GM12878 (cell line): ENCODE measurements around the gene BCAS3. TPM values are rescaled to one million over a fixed set of nuclear protein-coding genes. Genes with fewer than 3 reads are reported as not detected.

Experiments used
- ATAC-seq: fragments of 200-7000 bp; cut with Tn5 transposase; 3 replicates; pipeline ENCODE4 v1.9.1; 2020; ENCODE audit warnings: mild to moderate bottlenecking, moderate library complexity
- BruUV-seq: library from RNA; stranded (reverse); fragments of 400-500 nt; replicated peaks from 2 replicates; lab custom pipeline; 2021; lab: Mats Ljungman, UMichigan
- CTCF ChIA-PET: fragments of 300-600 bp; sonication (Branson Sonifier 250); formaldehyde crosslinking; extraction: SDS; loops from one replicate; lab custom pipeline; 2021; ENCODE audit warnings: inconsistent platforms; lab: Yijun Ruan, JAX
- POLR2A ChIA-PET: fragments of 350-600 bp; formaldehyde crosslinking; extraction: SDS; loops from one replicate; lab custom pipeline; 2021; ENCODE audit warnings: inconsistent platforms; lab: Charles Lee
- RAD21 ChIA-PET: fragments of 300-600 bp; sonication (Branson Sonifier 250); formaldehyde crosslinking; loops from one replicate; lab custom pipeline; 2023; ENCODE audit warnings: antibody characterized with exemption; ENCODE audit not compliant: unreplicated experiment; lab: Charles Lee
- SMC1A ChIA-PET: fragments of 300-600 bp; sonication (Branson Sonifier 250); formaldehyde crosslinking; loops from one replicate; lab custom pipeline; 2023; ENCODE audit not compliant: unreplicated experiment, uncharacterized antibody; lab: Charles Lee
- DNase-seq: peaks from one replicate; pipeline ENCODE4 v3.0.0-alpha.2; 2011; ENCODE audit warnings: low read depth, low spot score
- FAIRE-seq: peaks from 3 replicates; lab custom pipeline; 2011; peaks lifted over from hg19 to GRCh38; lab: Jason Lieb, UNC
- H2AFZ ChIP-seq: 2 replicates; pipeline ENCODE4 v1.6.0; 2011; ENCODE audit warnings: low read depth, low read length, control low read depth; ENCODE audit not compliant: control insufficient read depth
- H3K27ac ChIP-seq: 2 replicates; pipeline ENCODE4 v1.5.1; 2011; ENCODE audit warnings: control low read depth; ENCODE audit not compliant: control insufficient read depth, insufficient read depth
- H3K27me3 ChIP-seq, 2 experiments: replicated peaks in 1 of 2; 2 replicates each; pipeline versions ENCODE4 v1.6.0 to v1.6.1; 2011; ENCODE audit warnings: low read length in 1 of 2; ENCODE audit not compliant: control insufficient read depth in 2 of 2, insufficient read depth in 2 of 2
- H3K36me3 ChIP-seq, 2 experiments: 2 replicates each; pipeline ENCODE4 v1.5.1; 2011; ENCODE audit warnings: low read length in 1 of 2; ENCODE audit not compliant: control insufficient read depth in 2 of 2, insufficient read depth in 2 of 2
- H3K4me1 ChIP-seq: 2 replicates; pipeline ENCODE4 v1.6.1; 2011; ENCODE audit warnings: mild to moderate bottlenecking, low read length, moderate library complexity, mixed read lengths; ENCODE audit not compliant: control insufficient read depth, insufficient read depth
- H3K4me2 ChIP-seq: 2 replicates; pipeline ENCODE4 v1.6.0; 2011; ENCODE audit warnings: control low read depth; ENCODE audit not compliant: control insufficient read depth, insufficient read depth
- H3K4me3 ChIP-seq: fragments of 200-600 bp; sonication (generic); 2 replicates; pipeline ENCODE4 v1.5.1; 2016
- H3K79me2 ChIP-seq: 2 replicates; pipeline ENCODE4 v1.6.0; 2011; ENCODE audit warnings: low read length; ENCODE audit not compliant: control insufficient read depth, insufficient read depth
- H3K9ac ChIP-seq: 2 replicates; pipeline ENCODE4 v1.8.0; 2011; ENCODE audit warnings: low read length, control low read depth, mixed read lengths; ENCODE audit not compliant: control insufficient read depth, insufficient read depth
- H3K9me3 ChIP-seq: replicated peaks from 3 replicates; pipeline ENCODE4 v1.5.1; 2011; ENCODE audit warnings: mild to moderate bottlenecking, low read length; ENCODE audit not compliant: control insufficient read depth, insufficient read depth
- H4K20me1 ChIP-seq: 2 replicates; pipeline ENCODE4 v1.6.0; 2011; ENCODE audit not compliant: control insufficient read depth, insufficient read depth
- IKZF2 ChIP-seq, 2 experiments: fragments of 450-650 bp; IDR thresholded peaks; 2 replicates each; pipeline ENCODE4 v1.6.1; 2017; ENCODE audit warnings: mild to moderate bottlenecking in 2 of 2, moderate library complexity in 2 of 2
- NFXL1 ChIP-seq: fragments of 450-650 bp; IDR thresholded peaks from 2 replicates; pipeline ENCODE4 v1.6.1; 2017; ENCODE audit warnings: antibody characterized with exemption, mild to moderate bottlenecking, borderline replicate concordance
- TCF12 ChIP-seq: IDR thresholded peaks from 2 replicates; pipeline ENCODE4 v1.6.1; 2011; ENCODE audit warnings: low read depth, mild to moderate bottlenecking, low read length
- USF2 ChIP-seq: IDR thresholded peaks from 2 replicates; pipeline ENCODE4 v1.6.1; 2011; ENCODE audit warnings: low read depth, low read length, improper control_type of control experiment, borderline replicate concordance
- ZBTB4 ChIP-seq: fragments of 450-650 bp; formaldehyde crosslinking; IDR thresholded peaks from 2 replicates; pipeline ENCODE4 v1.4.0; 2022; ENCODE audit warnings: mild to moderate bottlenecking, moderate library complexity
- WGBS: methylation state at CpG from one replicate; pipeline ENCODE4 v1.1.6; 2016; ENCODE audit warnings: low lambda C conversion rate; ENCODE audit not compliant: insufficient replicate concordance, insufficient coverage; ENCODE audit errors: missing lambda C conversion rate; 5-methylcytosine and 5-hydroxymethylcytosine counted together
- in situ Hi-C: fragments of 300-500 bp; cut with MboI; formaldehyde crosslinking; loops from 9 replicates; pipeline ENCODE4 v1.14.3; 2018; ENCODE audit warnings: mixed read lengths
- intact Hi-C: fragments of 100-400 bp; cut with micrococcal nuclease; formaldehyde crosslinking; loops from one replicate; pipeline ENCODE4 v1.14.2; 2022; ENCODE audit not compliant: unreplicated experiment
- polyA plus RNA-seq, 11 experiments: library from polyadenylated mRNA; depleted of rRNA in 4 of 11; unstranded in 6 of 11; stranded (reverse) in 5 of 11; fragments of >200 nt; fragmentation: Nextera tagmentation in 4 of 11; fragmentation: Illumina TruSeq in 1 of 11; extraction: Ambion mirVana in 4 of 11; extraction: Trizol in 1 of 11; gene quantifications; 1 replicate in 1 of 11; 2 replicates in 10 of 11; pipeline versions ENCODE4 v1.2.1 to v1.2.3, GENCODE V29; 2011 to 2016; ENCODE audit warnings: inconsistent platforms in 2 of 11, missing spikeins in 2 of 11, low read depth in 1 of 11
- total RNA-seq, 4 experiments: library from RNA; depleted of rRNA in 3 of 4; stranded (reverse); fragments of >200 nt in 3 of 4; fragmentation: Illumina TruSeq in 1 of 4; extraction: Trizol in 1 of 4; gene quantifications; 2 replicates each; pipeline versions ENCODE4 v1.2.1 to v1.2.3, GENCODE V29; 2013 to 2021

Gene BCAS3
- total and polyA plus RNA-seq, 10 of the 15 experiments (the other 5 are each of a cell fraction or from before 2014, with no cell fraction given), result 2.1 to 11.0 (median 6.6) TPM

GRCh38 chr17:61398721-61399130, 721.1 kb downstream of the BCAS3 start:
- ChIA-PET POLR2A (no interaction called here), SMC1A (no interaction called here), CTCF (no interaction called here), RAD21 (no interaction called here)
- no peaks in the 10 kb centered on the region for H3K4me1 ChIP-seq
- in situ Hi-C loops (no loop called here), intact Hi-C loops (no loop called here)
- 33% methylated on average over 30 of the region's 34 CpGs for WGBS
- H3K27ac ChIP-seq, result no peak overlapping the region
- no peaks in the 10 kb centered on the region; a peak in 1 of 4 replicates for H3K36me3 ChIP-seq
- no peak for ATAC-seq
- no peaks in the 10 kb centered on the region for H3K79me2 ChIP-seq
- H2AFZ ChIP-seq, result no peak overlapping the region
- TF ChIP-seq TCF12, result no peak
- no peak for TF ChIP-seq ZBTB4 (CRISPR knock-in tag)
- TF ChIP-seq IKZF2 (IDR thresholded peaks at IDR 0.05), result no peak
- peak; percentile 28; the same call in 1 of the 2 replicates for TF ChIP-seq NFXL1
- TF ChIP-seq USF2, result no peak
- H4K20me1 ChIP-seq, result no peaks in the 10 kb centered on the region
- H3K9ac ChIP-seq, result no peak overlapping the region
- H3K4me2 ChIP-seq, result no peak overlapping the region
- no peak overlapping the region for H3K4me3 ChIP-seq
- DNase-seq, result no peak
- FAIRE-seq, result no peak
- H3K9me3 ChIP-seq, result no peaks in the 10 kb centered on the region; the same call in 2 of the 3 replicates
- H3K27me3 ChIP-seq, result peaks cover 21 to 32% of the 10 kb centered on the region in 2 experiments
- BruUV-seq, result no TSS peak
